ENCODE data around the gene PACSIN1. TPM values are rescaled to one million over a fixed set of nuclear protein-coding genes. Genes with fewer than 3 reads are reported as not detected.
A peak's percentile ranks its signal among the peaks of the same experiment; 100 is the strongest.

The PACSIN1 gene
- total and polyA plus RNA-seq, 2 of the 4 experiments (the other 2 are of a cell fraction), result 0.02 TPM; not detected in 1

GRCh38 chr6:34583461-34583860 lies 117.6 kb downstream of the PACSIN1 start:
- H3K4ac ChIP-seq (ENCODE audit: low read depth, low read length), result no peak overlapping the region
- no peak overlapping the region for H3K27ac ChIP-seq (ENCODE audit: insufficient read depth, low read length)
- H2BK120ac ChIP-seq (ENCODE audit: low read depth, low read length), result no peak overlapping the region
- no peak overlapping the region for H2AFZ ChIP-seq (replicated peaks; ENCODE audit: low read length, poor library complexity)
- H3K14ac ChIP-seq (replicated peaks; ENCODE audit: low read depth, low read length), result no peak overlapping the region
- H2BK15ac ChIP-seq (ENCODE audit: low read depth, low read length), result no peak overlapping the region
- no CpG with 5 or more reads among the region's 6 CpGs for WGBS, 2 experiments (ENCODE audit: extremely low coverage in 2 of 2, insufficient read length in 1 of 2)
- no peak overlapping the region for H2BK5ac ChIP-seq (ENCODE audit: low read depth, low read length, poor library complexity, severe bottlenecking)
- no peak overlapping the region for H3K56ac ChIP-seq (ENCODE audit: extremely low read depth, insufficient read depth, low read length)
- intact Hi-C loops (cut with micrococcal nuclease), result no loop called here
- no peak overlapping the region for H4K5ac ChIP-seq (ENCODE audit: low read depth, low read length)
- H3K9ac ChIP-seq (ENCODE audit: low read depth, low read length), result no peak overlapping the region
- H3K27me3 ChIP-seq (ENCODE audit: control insufficient read depth, insufficient read depth, low read length), result no peaks in the 10 kb centered on the region
- H2AK5ac ChIP-seq (ENCODE audit: low read depth, low read length), result no peak overlapping the region
- no peak overlapping the region for H3K4me3 ChIP-seq (ENCODE audit: insufficient read depth, low read depth, low read length)
- ATAC-seq (ENCODE audit: low read depth), result no peak
- POLR2A ChIA-PET (ENCODE audit: unreplicated experiment), result no interaction called here
- peaks cover 4% of the 10 kb centered on the region; the same call in 1 of the 2 replicates for H3K36me3 ChIP-seq (ENCODE audit: control insufficient read depth, insufficient read depth, low read length)
- dilution Hi-C loops (cut with HindIII; ENCODE audit: low sequenced_read_pairs, unreplicated experiment), result no loop called here
- peaks cover 7 to 48% of the 10 kb centered on the region in 2 experiments for H3K79me1 ChIP-seq (ENCODE audit: low read depth in 1 of 2, low read length in 2 of 2)
- no peak overlapping the region for H4K8ac ChIP-seq (ENCODE audit: low read depth in 2 of 2, low read length in 2 of 2)
- H3K9me1 ChIP-seq (ENCODE audit: insufficient read depth, low read length), result peaks cover 12% of the 10 kb centered on the region; the same call in 1 of the 2 replicates
- DNase-seq, result no peak
- peaks cover 39% of the 10 kb centered on the region for H4K20me1 ChIP-seq (ENCODE audit: insufficient read depth, low read length)
- BruUV-seq (replicated peaks), result no TSS peak
- H3K23ac ChIP-seq (ENCODE audit: low read depth, low read length), result no peak overlapping the region
- no peaks in the 10 kb centered on the region for H3K9me3 ChIP-seq (ENCODE audit: control insufficient read depth, insufficient read depth, low read length)
- in situ Hi-C loops (cut with MboI; ENCODE audit: low sequenced_read_pairs), result no loop called here
- H3K4me1 ChIP-seq (ENCODE audit: control insufficient read depth, insufficient read depth, low read length), result peaks cover 9% of the 10 kb centered on the region; the same call in 1 of the 2 replicates
- H3K18ac ChIP-seq (ENCODE audit: low read depth, low read length), result no peak overlapping the region
- H4K91ac ChIP-seq (ENCODE audit: insufficient read depth, low read depth, low read length), result no peak overlapping the region
- no peak overlapping the region for H2BK20ac ChIP-seq (ENCODE audit: low read depth, low read length)
- H3K4me2 ChIP-seq (ENCODE audit: low read depth, low read length), result no peak overlapping the region
- 0 out of 2 replicates have a peak, but pooled peaks have one; percentile 10 for TF ChIP-seq CTCF (conservative IDR thresholded peaks at IDR 0.05; ENCODE audit: low read depth, low read length)
- TF ChIP-seq NFE2L2 (IDR thresholded peaks at IDR 0.05; ENCODE audit: low read depth, low read length), result no peak
- CTCF ChIA-PET, result no interaction called here
- H2AK9ac ChIP-seq (replicated peaks; ENCODE audit: low read depth, low read length, poor library complexity), result no peak overlapping the region
